NCI-H1694 (cell line): ENCODE results near the gene MRPL18.
"Not testable (repeated sequence)": the region's sequence is repeated elsewhere in the genome, so short reads cannot be mapped to it uniquely, and the experiment has no call there.

Experiments
- DNase-seq: peaks from one replicate; lab custom pipeline; 2025; lab: John Stamatoyannopoulos, UW

The MRPL18 gene

GRCh38 chr6:159817951-159818739, 27.9 kb downstream of the MRPL18 start:
- no peak for DNase-seq

GRCh38 chr6:159819098-159819497, 28.8 kb downstream of the MRPL18 start:
- DNase-seq, result no peak

- DNase-seq, result no peak
Measured at GRCh38 chr6:159819932-159820640, 29.8 kb downstream of the MRPL18 start.

GRCh38 chr6:159821122-159821521, 30.9 kb downstream of the MRPL18 start:
- no peak for DNase-seq

DNA sequence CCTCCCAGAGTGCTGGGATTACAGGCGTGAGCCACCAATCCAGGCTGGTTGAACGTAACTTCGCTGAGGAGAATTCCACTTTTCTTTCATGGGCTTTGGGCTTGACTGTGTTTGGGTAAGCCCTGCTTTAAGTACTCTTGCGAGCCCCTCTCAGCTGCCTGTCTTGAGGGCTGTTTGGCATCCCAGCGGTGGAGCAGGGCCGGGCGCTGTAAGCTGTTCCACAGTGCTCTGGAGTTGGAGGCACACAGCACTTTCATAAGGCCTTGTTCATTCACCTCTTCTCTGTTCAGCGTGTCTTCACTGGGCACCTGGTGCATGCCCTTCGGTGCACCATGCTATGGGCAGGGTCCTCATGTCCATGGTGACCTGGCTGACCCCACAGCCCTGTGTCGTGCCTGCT, 31.5 kb downstream of the MRPL18 start:
- DNase-seq, result no peak

DNA sequence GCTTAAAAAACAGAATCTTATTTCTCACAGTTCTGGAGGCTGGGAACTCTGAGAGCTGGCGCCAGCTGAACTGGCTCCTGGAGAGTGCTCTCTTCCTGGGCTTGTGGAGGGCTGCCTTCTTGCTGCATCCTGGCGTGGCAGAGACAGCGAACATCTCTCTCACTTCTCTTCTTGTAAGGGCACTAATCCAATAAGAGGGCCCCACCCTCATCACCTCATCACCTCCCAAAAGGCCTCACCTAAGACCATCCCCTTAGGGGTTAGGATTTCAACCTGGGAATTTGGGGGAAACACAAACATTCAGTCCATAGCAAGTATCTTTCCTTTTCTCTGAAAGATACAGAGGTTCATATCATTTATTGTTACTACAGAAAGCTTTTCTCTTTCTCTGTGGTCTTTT, 33.7 kb downstream of the MRPL18 start:
- no peak for DNase-seq

DNA sequence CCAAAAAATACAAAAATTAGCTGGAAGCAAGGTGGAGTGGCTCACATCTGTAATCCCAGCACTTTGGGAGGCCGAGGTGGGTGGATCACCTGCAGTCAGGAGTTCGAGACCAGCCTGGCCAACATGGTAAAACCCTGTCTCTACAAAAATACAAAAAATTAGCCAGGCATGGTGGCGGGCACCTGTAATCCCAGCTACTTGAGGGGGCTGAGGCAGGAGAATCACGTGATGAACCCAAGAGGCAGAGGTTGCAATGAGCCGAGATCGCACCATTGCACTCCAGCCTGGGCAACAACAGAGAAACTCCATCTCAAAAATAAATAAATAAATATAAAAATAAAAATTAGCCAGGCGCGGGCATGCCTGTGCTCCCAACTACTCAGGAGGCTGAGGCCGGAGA, 34.4 kb downstream of the MRPL18 start:
- not testable (repeated sequence) for DNase-seq

DNA sequence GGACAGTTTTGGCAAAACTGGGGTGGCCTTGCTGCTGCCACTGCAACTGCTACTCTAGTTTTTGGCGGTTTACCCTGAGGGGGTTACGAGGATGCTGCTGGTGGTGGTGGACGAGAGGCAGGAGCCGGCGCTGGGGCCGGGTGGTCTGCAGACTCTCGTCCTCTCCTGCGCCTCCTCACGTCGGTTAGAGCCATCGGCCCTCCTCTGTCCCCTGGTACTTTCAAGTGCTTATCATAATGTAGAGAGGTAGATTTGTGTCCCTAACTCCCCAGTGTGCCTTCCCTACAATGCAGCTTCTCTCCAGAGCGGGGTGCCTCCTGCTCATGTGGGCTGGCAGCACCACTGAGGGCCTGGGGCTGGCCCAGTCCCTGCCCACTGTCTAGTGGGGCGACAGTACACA, 35.7 kb downstream of the MRPL18 start:
- no peak for DNase-seq

DNA sequence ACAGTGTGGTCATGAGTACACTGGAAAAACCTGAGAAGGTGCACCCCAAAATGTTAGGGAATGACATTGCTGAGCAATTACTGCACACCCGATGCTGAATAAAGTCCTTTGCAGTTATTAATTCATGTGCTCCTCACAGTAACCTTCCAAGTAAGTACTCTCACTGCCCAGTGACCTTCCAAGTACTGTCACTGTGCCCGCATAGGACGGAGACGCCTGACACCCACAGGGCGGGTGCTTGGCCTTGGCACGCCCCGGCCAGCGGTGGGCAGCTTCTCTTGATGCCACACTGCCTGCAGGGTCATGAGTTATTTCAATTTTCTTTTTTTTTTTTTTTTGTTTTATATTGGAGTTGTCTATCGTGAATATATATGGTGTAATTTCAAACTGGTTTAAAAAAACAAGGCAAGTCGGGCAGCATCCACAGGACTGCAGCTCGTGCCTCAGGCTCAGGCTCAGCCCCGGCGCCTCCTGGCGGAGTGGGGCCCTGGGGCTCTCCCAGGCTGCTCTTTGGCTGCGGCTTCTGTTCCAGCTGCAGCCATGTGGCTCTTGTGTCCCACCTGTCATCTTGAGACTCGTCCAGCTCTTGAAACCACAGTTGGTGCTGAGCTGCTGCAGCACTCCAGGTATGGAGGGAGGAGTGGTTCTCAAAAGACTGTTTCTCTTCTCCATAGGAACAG, 36.8 kb downstream of the MRPL18 start:
- no peak for DNase-seq

- DNase-seq, result no peak
Measured at GRCh38 chr6:159828074-159828473, 37.8 kb downstream of the MRPL18 start.

DNA sequence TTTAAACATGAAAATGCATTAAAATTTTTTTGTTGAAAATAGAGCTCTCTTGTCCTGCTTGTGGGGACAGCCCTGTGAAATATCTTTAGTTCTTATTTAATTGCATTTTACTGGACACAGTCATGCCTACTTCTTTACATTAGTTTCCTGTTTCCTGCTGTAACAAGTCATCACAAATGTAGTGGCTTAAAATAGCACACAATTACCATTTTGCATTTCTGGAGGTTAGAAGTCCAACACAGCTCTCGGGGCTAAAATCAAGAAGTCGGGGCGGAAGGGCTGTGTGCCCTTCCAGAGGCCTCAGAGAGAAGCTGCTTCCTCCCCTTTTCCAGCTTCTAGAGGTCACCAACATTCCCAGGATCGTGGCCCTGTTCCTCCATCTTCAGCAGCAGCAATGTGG, 39.3 kb downstream of the MRPL18 start:
- DNase-seq, result no peak

GRCh38 chr6:159830501-159831372, 40.5 kb downstream of the MRPL18 start:
- no peak for DNase-seq

- DNase-seq, result no peak
Measured at GRCh38 chr6:159831373-159831679, 41.1 kb downstream of the MRPL18 start.

DNA sequence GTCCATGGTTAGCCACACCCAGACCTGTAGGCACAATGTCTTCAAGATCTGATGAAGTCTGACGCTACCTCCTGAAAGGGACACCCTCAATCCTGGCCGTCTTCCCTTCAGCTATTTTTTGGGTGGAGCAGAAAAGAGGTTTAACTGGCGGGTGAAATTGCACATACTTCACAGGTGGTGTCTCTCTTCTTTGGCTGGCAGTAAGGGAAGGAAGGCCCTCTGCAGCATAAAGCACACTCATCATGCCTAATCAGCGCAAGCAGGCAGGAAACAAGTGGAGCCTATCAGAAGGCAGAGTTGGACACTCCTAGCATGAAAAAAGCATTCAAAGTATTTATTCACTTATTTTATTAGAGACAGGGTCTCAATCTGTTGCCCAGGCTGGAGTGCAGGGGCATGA, 42.7 kb downstream of the MRPL18 start:
- DNase-seq, result no peak

DNA sequence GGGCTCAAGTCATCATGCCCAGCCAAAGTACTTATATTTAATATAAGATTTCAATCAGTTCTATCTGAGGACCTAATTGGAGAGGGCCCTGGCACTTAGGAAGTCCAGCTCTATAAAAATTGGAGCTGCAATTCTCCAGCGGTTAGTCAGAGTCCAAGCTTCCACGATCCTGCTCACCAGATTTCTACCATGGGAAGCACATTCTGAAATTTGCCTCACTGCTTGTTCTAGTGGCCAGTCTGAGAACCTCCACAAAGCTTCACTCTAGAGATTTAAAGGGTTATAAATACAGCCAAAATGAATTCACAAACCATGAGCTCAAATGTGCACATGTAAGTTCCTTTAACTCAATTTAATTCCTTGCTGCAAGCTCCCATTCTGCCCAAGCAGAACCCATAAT, 43.3 kb downstream of the MRPL18 start:
- no peak for DNase-seq

- no peak for DNase-seq
Measured at GRCh38 chr6:159833997-159834603, 43.8 kb downstream of the MRPL18 start.

DNA sequence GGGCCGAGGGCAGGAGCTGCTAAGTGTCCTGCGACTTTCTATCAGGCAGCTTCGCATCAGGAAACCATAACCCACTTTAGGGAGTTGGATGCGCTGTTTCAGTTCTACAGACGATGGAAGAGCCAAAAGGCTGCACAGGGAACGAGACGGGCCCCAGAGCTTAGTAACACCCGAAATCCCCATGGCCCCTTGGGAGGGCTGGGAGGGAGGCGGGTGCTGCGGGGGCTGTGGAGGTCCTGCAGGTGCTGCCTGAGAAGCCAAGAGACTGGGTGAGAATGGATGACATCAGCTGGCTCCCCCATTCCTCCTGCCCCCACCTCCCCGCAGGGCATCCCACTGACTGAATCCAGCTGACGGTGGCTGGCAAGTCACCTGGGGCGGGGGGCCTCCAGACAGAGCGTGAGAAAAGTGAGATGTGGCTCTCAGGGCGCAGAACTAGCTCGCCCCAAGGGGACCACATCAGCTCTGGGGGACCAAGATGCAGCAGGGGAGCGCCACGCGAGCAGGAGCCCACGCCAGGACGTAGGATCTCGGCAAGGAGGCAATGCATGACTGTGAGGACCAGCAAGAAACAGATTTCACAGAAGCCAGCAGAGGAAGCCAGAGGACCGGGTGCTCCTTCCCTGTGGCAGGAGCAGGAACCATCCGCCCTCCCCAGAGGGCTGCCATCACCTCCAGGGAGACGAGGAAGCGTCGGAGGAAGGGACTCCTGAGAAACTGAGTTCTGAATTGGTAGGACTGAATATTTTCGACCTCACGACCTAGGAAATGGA, 46.6 kb downstream of the MRPL18 start:
- DNase-seq, result no peak

GRCh38 chr6:159837511-159837910, 47.2 kb downstream of the MRPL18 start:
- no peak for DNase-seq

GRCh38 chr6:159838020-159838744, 47.9 kb downstream of the MRPL18 start:
- DNase-seq, result no peak

GRCh38 chr6:159842035-159842434, 51.8 kb downstream of the MRPL18 start:
- DNase-seq, result no peak
